ENCODE results near the gene JAKMIP3.

GRCh38 chr10:132113206-132113605 lies 47.5 kb downstream of the JAKMIP3 start:
- TF ChIP-seq CTCF (IDR thresholded peaks at IDR 0.05) (no peak), POLR2AphosphoS5 (IDR thresholded peaks at IDR 0.05) (no peak)
